OCI-LY3 (cell line): Measurements from ENCODE around the gene SPATA17.

ENCODE experiments used
- H2AFZ ChIP-seq: fragments of 200-600, 300-600 bp; shearing (Covaris generic); 2 replicates; pipeline ENCODE4 v1.6.0; 2014; ENCODE audit warnings: antibody characterized with exemption, low read depth, low read length
- H3K27ac ChIP-seq: fragments of 200-600, 300-600 bp; sonication (generic); 2 replicates; pipeline ENCODE4 v1.5.1; 2014; ENCODE audit warnings: mild to moderate bottlenecking, low read length, moderate library complexity, mixed read lengths
- H3K27me3 ChIP-seq: fragments of 200-600, 300-600 bp; sonication (generic); 2 replicates; pipeline ENCODE4 v1.6.1; 2014; ENCODE audit warnings: low read depth, low read length, mixed read lengths
- H3K36me3 ChIP-seq: fragments of 200-600, 300-600 bp; sonication (generic); replicated peaks from 2 replicates; pipeline ENCODE3; 2014; ENCODE audit warnings: low read depth, low read length, mixed read lengths
- H3K4me1 ChIP-seq: fragments of 300-600, 200-600 bp; sonication (generic); 2 replicates; pipeline ENCODE4 v1.6.1; 2014; ENCODE audit warnings: low read length, mixed read lengths
- H3K4me2 ChIP-seq: fragments of 200-600, 300-600 bp; sonication (generic); 2 replicates; pipeline ENCODE4 v1.6.1; 2014; ENCODE audit warnings: low read length, mixed read lengths
- H3K4me3 ChIP-seq: fragments of 300-600, 200-600 bp; sonication (generic); 2 replicates; pipeline ENCODE4 v1.5.1; 2014; ENCODE audit warnings: antibody characterized with exemption, mild to moderate bottlenecking, low read length, moderate library complexity
- H3K79me2 ChIP-seq: fragments of 300-600, 200-600 bp; shearing (Covaris generic); 2 replicates; pipeline ENCODE4 v1.6.1; 2014; ENCODE audit warnings: mild to moderate bottlenecking, low read length, mixed read lengths
- H3K9ac ChIP-seq: fragments of 300-600, 200-600 bp; shearing (Covaris generic); 2 replicates; pipeline ENCODE4 v1.6.0; 2014; ENCODE audit warnings: mild to moderate bottlenecking, low read length, moderate library complexity
- H3K9me3 ChIP-seq: fragments of 200-600, 300-600 bp; shearing (Covaris generic); 2 replicates; pipeline ENCODE4 v1.6.1; 2014; ENCODE audit warnings: low read length, mixed read lengths; ENCODE audit not compliant: insufficient read depth
- H4K20me1 ChIP-seq: fragments of 200-600, 300-600 bp; sonication (generic); 2 replicates; pipeline ENCODE4 v1.6.1; 2016; ENCODE audit warnings: low read length, mixed read lengths; ENCODE audit not compliant: insufficient read depth
- CTCF ChIP-seq: fragments of 200-600, 300-600 bp; sonication (generic); IDR thresholded peaks from 2 replicates; pipeline ENCODE4 v1.5.1; 2014; ENCODE audit warnings: antibody characterized with exemption, low read length, low read depth
- EZH2phosphoT487 ChIP-seq: fragments of 200-600 bp; shearing (Covaris generic); IDR thresholded peaks from 2 replicates; pipeline ENCODE4 v1.6.1; 2018; ENCODE audit warnings: antibody characterized with exemption, mixed run types, low read depth

SPATA17 gene

GRCh38 chr1:217897100-217897499 is 266.0 kb downstream of the SPATA17 start:
- H3K27me3 ChIP-seq, result no peaks in the 10 kb centered on the region
- no peaks in the 10 kb centered on the region for H3K36me3 ChIP-seq
- peaks cover 15% of the 10 kb centered on the region for H3K4me1 ChIP-seq
- no peaks in the 10 kb centered on the region for H4K20me1 ChIP-seq
- TF ChIP-seq CTCF, result no peak
- TF ChIP-seq EZH2phosphoT487, result no peak
- no peak overlapping the region for H3K27ac ChIP-seq
- no peak overlapping the region for H3K4me3 ChIP-seq
- H2AFZ ChIP-seq, result no peak overlapping the region
- H3K79me2 ChIP-seq, result no peaks in the 10 kb centered on the region
- H3K9me3 ChIP-seq, result no peaks in the 10 kb centered on the region
- no peak overlapping the region for H3K9ac ChIP-seq
- no peak overlapping the region for H3K4me2 ChIP-seq

- Histone ChIP-seq H3K9ac (no peak overlapping the region), H3K9me3 (no peaks in the 10 kb centered on the region), H3K79me2 (no peaks in the 10 kb centered on the region), H4K20me1 (no peaks in the 10 kb centered on the region), H3K4me3 (no peak overlapping the region), H3K4me2 (no peak overlapping the region), H3K27ac (no peak overlapping the region), H3K27me3 (no peaks in the 10 kb centered on the region), H3K4me1 (no peaks in the 10 kb centered on the region), H2AFZ (no peak overlapping the region), H3K36me3 (no peaks in the 10 kb centered on the region)
- TF ChIP-seq CTCF, result no peak
- TF ChIP-seq EZH2phosphoT487, result no peak
Observed at GRCh38 chr1:217899614-217900013, 268.5 kb downstream of the SPATA17 start.

GRCh38 chr1:217907504-217907903 is 276.4 kb downstream of the SPATA17 start:
- H3K9ac ChIP-seq, result no peak overlapping the region
- H3K36me3 ChIP-seq, result no peaks in the 10 kb centered on the region
- H3K4me2 ChIP-seq, result no peak overlapping the region
- no peaks in the 10 kb centered on the region for H3K4me1 ChIP-seq
- H3K27me3 ChIP-seq, result no peaks in the 10 kb centered on the region; the same call in 1 of the 2 replicates
- TF ChIP-seq CTCF, result no peak
- TF ChIP-seq EZH2phosphoT487, result no peak
- no peak overlapping the region for H3K27ac ChIP-seq
- no peak overlapping the region for H2AFZ ChIP-seq
- no peak overlapping the region for H3K4me3 ChIP-seq
- no peaks in the 10 kb centered on the region for H3K79me2 ChIP-seq
- no peaks in the 10 kb centered on the region for H3K9me3 ChIP-seq
- no peaks in the 10 kb centered on the region for H4K20me1 ChIP-seq

- Histone ChIP-seq H4K20me1 (no peaks in the 10 kb centered on the region), H3K4me2 (no peak overlapping the region), H3K4me1 (no peaks in the 10 kb centered on the region), H3K27me3 (no peaks in the 10 kb centered on the region; the same call in 1 of the 2 replicates), H3K27ac (no peak overlapping the region), H3K9ac (no peak overlapping the region), H3K9me3 (no peaks in the 10 kb centered on the region), H3K4me3 (no peak overlapping the region), H3K79me2 (no peaks in the 10 kb centered on the region), H3K36me3 (no peaks in the 10 kb centered on the region), H2AFZ (no peak overlapping the region)
- no peak for TF ChIP-seq EZH2phosphoT487
- no peak for TF ChIP-seq CTCF
Observed at GRCh38 chr1:217910203-217910602, 279.1 kb downstream of the SPATA17 start.
